Measurements from ENCODE around the gene SREBF2. TPM values are rescaled to one million over a fixed set of nuclear protein-coding genes. Genes with fewer than 3 reads are reported as not detected.
A peak's percentile ranks its signal among the peaks of the same experiment; 100 is the strongest.

The SREBF2 gene
- total RNA-seq, 2 experiments from 2014 or later: 92.4 to 95.7 TPM

GRCh38 chr22:41931701-41932269 is 98.9 kb downstream of the SREBF2 start:
- ChIA-PET POLR2A (interaction anchor here (0.6 kb wide), 2 partner anchors 101 to 481 kb away, joined by 3 to 7 read pairs; no protein-coding TSS in a partner anchor), CTCF (no interaction called here)
- peaks cover 4% of the 10 kb centered on the region for H3K4me1 Mint-ChIP-seq

DNA sequence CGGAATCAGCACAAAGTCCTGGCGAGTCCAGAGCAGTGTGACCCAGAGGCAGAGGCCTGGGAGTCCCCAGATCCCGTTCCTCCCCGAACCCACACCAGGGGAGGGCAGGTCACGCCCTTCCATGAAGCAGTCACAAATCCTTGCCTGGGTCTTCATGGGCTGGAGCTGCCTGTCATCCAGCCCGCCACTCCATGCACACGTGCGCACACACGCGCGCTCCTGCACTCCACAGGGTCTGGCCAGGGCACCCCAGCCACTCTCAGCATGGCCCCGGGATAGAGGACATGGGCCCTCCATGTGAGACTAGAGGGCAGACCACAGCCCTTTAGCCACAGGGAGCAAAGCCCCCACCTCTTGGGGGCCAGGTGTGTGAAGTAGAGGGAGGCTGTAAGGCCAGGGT is 99.4 kb downstream of the SREBF2 start:
- POLR2A ChIA-PET: no interaction called here
- DNase-seq: no peak
- Mint-ChIP-seq H3K27me3 (peaks cover 8% of the 10 kb centered on the region), H3K36me3 (ENCODE audit: low read depth) (peaks cover 12% of the 10 kb centered on the region), H3K27ac (no peak overlapping the region), H3K4me3 (no peak overlapping the region), H3K9me3 (no peaks in the 10 kb centered on the region), H3K4me1 (peaks cover under 1% of the 10 kb centered on the region)
- CTCF ChIA-PET: no interaction called here

More at GRCh38 chr22:41931701-41932269, 98.9 kb downstream of the SREBF2 start:
- H3K27ac Mint-ChIP-seq: peak overlapping the region; percentile 19
- peaks cover 14% of the 10 kb centered on the region for H3K27me3 Mint-ChIP-seq
- no peak for DNase-seq
- H3K36me3 Mint-ChIP-seq (ENCODE audit: low read depth): peaks cover 7% of the 10 kb centered on the region
- no peaks in the 10 kb centered on the region for H3K9me3 Mint-ChIP-seq
- no peak overlapping the region for H3K4me3 Mint-ChIP-seq

- Mint-ChIP-seq H3K36me3 (ENCODE audit: low read depth) (peaks cover 16% of the 10 kb centered on the region), H3K27ac (no peak overlapping the region), H3K27me3 (no peaks in the 10 kb centered on the region), H3K4me1 (no peaks in the 10 kb centered on the region), H3K4me3 (no peak overlapping the region), H3K9me3 (no peaks in the 10 kb centered on the region)
- ChIA-PET CTCF (interaction anchor here (1.2 to 2.6 kb wide), 2 partner anchors 8 to 237 kb away, joined by 5 to 12 read pairs; no protein-coding TSS in a partner anchor), POLR2A (no interaction called here)
- DNase-seq: no peak
These were observed 100.7 kb downstream of the SREBF2 start for GRCh38 chr22:41933411-41934177.

GRCh38 chr22:41934284-41935014 is 101.5 kb downstream of the SREBF2 start:
- Mint-ChIP-seq H3K9me3 (no peaks in the 10 kb centered on the region), H3K36me3 (ENCODE audit: low read depth) (peaks cover 20% of the 10 kb centered on the region), H3K27me3 (no peaks in the 10 kb centered on the region), H3K27ac (no peak overlapping the region), H3K4me1 (peaks cover 3% of the 10 kb centered on the region), H3K4me3 (no peak overlapping the region)
- ChIA-PET CTCF (interaction anchor here (1.2 to 2.6 kb wide), 2 partner anchors 9 to 237 kb away, joined by 5 to 12 read pairs; no protein-coding TSS in a partner anchor), POLR2A (no interaction called here)
- DNase-seq: no peak

- CTCF ChIA-PET: interaction anchor here (1.2 to 2.6 kb wide), 2 partner anchors 10 to 238 kb away, joined by 5 to 12 read pairs; no protein-coding TSS in a partner anchor
- Mint-ChIP-seq H3K4me3 (no peak overlapping the region), H3K27ac (no peak overlapping the region), H3K4me1 (peaks cover 8% of the 10 kb centered on the region), H3K27me3 (no peaks in the 10 kb centered on the region), H3K36me3 (ENCODE audit: low read depth) (peaks cover 26% of the 10 kb centered on the region), H3K9me3 (no peaks in the 10 kb centered on the region)
- POLR2A ChIA-PET: no interaction called here
- DNase-seq: no peak
These were observed 102.1 kb downstream of the SREBF2 start for GRCh38 chr22:41935015-41935351.

- Mint-ChIP-seq H3K27ac (no peak overlapping the region), H3K4me1 (peaks cover 14% of the 10 kb centered on the region), H3K9me3 (no peaks in the 10 kb centered on the region), H3K27me3 (no peaks in the 10 kb centered on the region), H3K4me3 (no peak overlapping the region), H3K36me3 (ENCODE audit: low read depth) (peaks cover 29% of the 10 kb centered on the region)
- DNase-seq: no peak
- ChIA-PET POLR2A (no interaction called here), CTCF (interaction anchor here (1.3 to 2.6 kb wide), 2 partner anchors 10 to 13 kb away, joined by 3 to 12 read pairs; no protein-coding TSS in a partner anchor)
These were observed 102.6 kb downstream of the SREBF2 start for GRCh38 chr22:41935509-41935908.

GRCh38 chr22:41936894-41937169 is 103.9 kb downstream of the SREBF2 start:
- Mint-ChIP-seq H3K4me3 (no peak overlapping the region), H3K27me3 (no peaks in the 10 kb centered on the region), H3K27ac (no peak overlapping the region), H3K4me1 (peaks cover 27% of the 10 kb centered on the region), H3K9me3 (no peaks in the 10 kb centered on the region), H3K36me3 (ENCODE audit: low read depth) (peaks cover 41% of the 10 kb centered on the region)
- ChIA-PET POLR2A (interaction anchor here (0.6 kb wide), 1 partner anchor 136 kb away, joined by 4 read pairs; the partner anchor contains the start of gene CCDC134), CTCF (interaction anchor here (0.9 to 3.7 kb wide), 5 partner anchors 10 to 238 kb away, joined by 3 to 19 read pairs (median 3); partner anchors contain the start of genes CENPM and MEI1)
- DNase-seq: no peak

GRCh38 chr22:41939981-41940831 is 107.3 kb downstream of the SREBF2 start:
- Mint-ChIP-seq H3K4me3 (peak overlapping the region; percentile 70), H3K27ac (peak overlapping the region; percentile 99), H3K9me3 (no peaks in the 10 kb centered on the region), H3K4me1 (peaks cover 52% of the 10 kb centered on the region), H3K36me3 (ENCODE audit: low read depth) (peaks cover 63% of the 10 kb centered on the region), H3K27me3 (no peaks in the 10 kb centered on the region)
- ChIA-PET CTCF (interaction anchor here (0.5 to 3.7 kb wide), 36 partner anchors 11 to 504 kb away, joined by 3 to 37 read pairs (median 5); partner anchors contain the start of genes CCDC134, MEI1, NDUFA6 and SEPTIN3), POLR2A (interaction anchor here (0.6 to 1.5 kb wide), 3 partner anchors 139 to 1168 kb away, joined by 3 to 5 read pairs (median 4); partner anchors contain the start of gene CCDC134)
- peak; percentile 97 for DNase-seq

DNA sequence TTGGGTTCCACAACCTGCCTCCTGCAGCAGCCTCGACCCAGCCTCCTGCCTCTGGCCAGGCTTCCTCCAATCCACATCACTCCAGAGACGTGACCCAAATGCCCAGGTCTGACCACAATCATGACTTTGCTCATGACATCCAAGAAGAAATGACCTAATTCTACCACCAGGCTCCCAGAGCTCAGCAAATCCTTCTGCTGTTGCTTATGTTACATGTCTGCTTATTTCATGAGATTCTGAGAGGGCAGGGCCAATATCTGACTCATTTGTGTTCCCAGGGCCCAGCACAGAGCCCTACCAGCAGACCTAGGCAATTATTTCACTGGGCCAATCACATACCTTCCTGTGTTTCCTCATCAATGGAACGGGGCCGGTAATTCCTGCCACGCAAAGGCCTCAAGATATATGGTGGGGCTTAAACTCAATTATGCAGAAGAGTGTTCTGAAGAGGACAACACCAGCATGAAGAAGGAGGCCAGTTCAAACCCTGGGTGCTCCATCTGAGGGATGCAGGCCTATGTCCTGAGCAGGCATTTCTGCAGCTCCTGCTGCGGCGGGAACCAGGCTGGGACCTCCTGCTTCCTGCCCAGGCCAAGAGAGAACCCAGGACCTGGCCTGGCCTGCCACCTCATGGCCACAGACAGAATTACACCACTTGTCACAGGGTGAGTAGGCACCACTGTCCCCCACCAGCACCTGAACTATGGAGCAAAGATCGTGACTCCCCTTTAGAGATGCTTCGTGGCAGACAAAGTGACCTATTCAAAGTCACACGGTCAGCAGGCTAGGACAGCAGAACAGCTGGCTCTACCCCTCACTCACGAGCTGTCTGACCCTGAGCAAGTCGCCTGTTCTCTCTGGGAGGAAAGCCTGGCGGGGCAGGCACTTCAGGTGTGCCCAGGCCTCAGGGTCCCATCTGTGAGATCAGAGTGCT is 108.2 kb downstream of the SREBF2 start:
- Mint-ChIP-seq H3K9me3 (no peaks in the 10 kb centered on the region), H3K4me3 (peak overlapping the region; percentile 6), H3K27me3 (no peaks in the 10 kb centered on the region), H3K36me3 (ENCODE audit: low read depth) (peaks cover 69% of the 10 kb centered on the region), H3K4me1 (peaks cover 56% of the 10 kb centered on the region), H3K27ac (peak overlapping the region; percentile 99)
- ChIA-PET CTCF (interaction anchor here (0.5 to 2.8 kb wide), 47 partner anchors 11 to 1185 kb away, joined by 3 to 37 read pairs (median 4); partner anchors contain the start of genes CCDC134, MEI1, NDUFA6 and SEPTIN3), POLR2A (interaction anchor here (0.7 to 1.5 kb wide), 2 partner anchors 140 to 243 kb away, joined by 3 to 4 read pairs; partner anchors contain the start of gene CCDC134)
- peak; percentile 89 for DNase-seq

GRCh38 chr22:41943661-41944209 is 110.8 kb downstream of the SREBF2 start:
- CTCF ChIA-PET: interaction anchor here (0.8 to 2.2 kb wide), 5 partner anchors 18 to 255 kb away, joined by 3 to 8 read pairs (median 4); partner anchors contain the start of genes NDUFA6 and SNU13
- peaks cover 54% of the 10 kb centered on the region for H3K36me3 Mint-ChIP-seq (ENCODE audit: low read depth)
- no peaks in the 10 kb centered on the region for H3K27me3 Mint-ChIP-seq
- no peak overlapping the region for H3K27ac Mint-ChIP-seq
- H3K4me3 Mint-ChIP-seq: peak overlapping the region; percentile 55
- POLR2A ChIA-PET: no interaction called here
- H3K9me3 Mint-ChIP-seq: no peaks in the 10 kb centered on the region
- no peak for DNase-seq
- H3K4me1 Mint-ChIP-seq: peaks cover 72% of the 10 kb centered on the region
